ENCODE data around the gene PCDHGB4.
"Not testable (repeated sequence)": the region's sequence is repeated elsewhere in the genome, so short reads cannot be mapped to it uniquely, and the experiment has no call there.

Gene PCDHGB4

GRCh38 chr5:141366016-141366896, 21.2 kb upstream of the PCDHGB4 start:
- no peak for DNase-seq (ENCODE audit: low spot score)

- no peak for DNase-seq (ENCODE audit: low spot score)
Measured at GRCh38 chr5:141369994-141370848, 17.3 kb upstream of the PCDHGB4 start, which contains the start of gene PCDHGB3. Gene PCDHGB3, plus strand, starts transcription at chr5:141370242. Its CDS starts 153 bp downstream, at chr5:141370395.

GRCh38 chr5:141371572-141372475, 15.7 kb upstream of the PCDHGB4 start:
- DNase-seq (ENCODE audit: low spot score) = no peak

GRCh38 chr5:141373673-141374317, 13.7 kb upstream of the PCDHGB4 start, which contains the start of gene PCDHGA6:
Gene PCDHGA6, plus strand, starts transcription at chr5:141373891. Its CDS starts 193 bp downstream, at chr5:141374084.
- DNase-seq (ENCODE audit: low spot score) = no peak

- DNase-seq (ENCODE audit: low spot score) = no peak
Measured at GRCh38 chr5:141374627-141375026, 12.9 kb upstream of the PCDHGB4 start.

- not testable (repeated sequence) for DNase-seq (ENCODE audit: low spot score)
Measured at GRCh38 chr5:141375444-141376155, 11.9 kb upstream of the PCDHGB4 start.

- no peak for DNase-seq (ENCODE audit: low spot score)
Measured at GRCh38 chr5:141382469-141383294, 4.8 kb upstream of the PCDHGB4 start, which contains the start of gene PCDHGA7. Gene PCDHGA7, plus strand, starts transcription at chr5:141382742. Its CDS starts 158 bp downstream, at chr5:141382900.

GRCh38 chr5:141383345-141383744, 4.2 kb upstream of the PCDHGB4 start:
- DNase-seq (ENCODE audit: low spot score) = no peak

GRCh38 chr5:141384471-141385267, 2.8 kb upstream of the PCDHGB4 start:
- no peak for DNase-seq (ENCODE audit: low spot score)

GRCh38 chr5:141388661-141389060, 1.2 kb downstream of the PCDHGB4 start:
- DNase-seq (ENCODE audit: low spot score) = no peak

GRCh38 chr5:141389153-141390042, 1.9 kb downstream of the PCDHGB4 start:
- DNase-seq (ENCODE audit: low spot score) = no peak

GRCh38 chr5:141392429-141393198, 5.1 kb downstream of the PCDHGB4 start, which contains the start of gene PCDHGA8:
Gene PCDHGA8, plus strand, starts transcription at chr5:141392633. Its CDS starts 181 bp downstream, at chr5:141392814.
- DNase-seq (ENCODE audit: low spot score) = no peak

GRCh38 chr5:141393267-141393666, 5.8 kb downstream of the PCDHGB4 start:
- DNase-seq (ENCODE audit: low spot score) = no peak

- not testable (repeated sequence) for DNase-seq (ENCODE audit: low spot score)
Measured at GRCh38 chr5:141394401-141395187, 7.1 kb downstream of the PCDHGB4 start.

- DNase-seq (ENCODE audit: low spot score) = not testable (repeated sequence)
Measured at GRCh38 chr5:141397756-141398551, 10.5 kb downstream of the PCDHGB4 start, which contains the start of gene PCDHGB5. Gene PCDHGB5, plus strand, starts transcription at chr5:141397947. Its CDS starts 181 bp downstream, at chr5:141398128.
